MM.1S (cell line): ENCODE results near the gene FZR1.

Experiments
- DNase-seq: peaks from one replicate; pipeline ENCODE4 v3.0.0-alpha.2; 2015
- H2AFZ ChIP-seq: fragments of 300-600 bp; sonication (generic); 2 replicates; pipeline ENCODE4 v1.6.0; 2016; ENCODE audit warnings: antibody characterized with exemption, low read length
- H3F3A ChIP-seq: fragments of 300-600 bp; sonication (generic); 2 replicates; pipeline ENCODE4 v1.6.1; 2016; ENCODE audit warnings: mild to moderate bottlenecking, antibody characterized with exemption, low read length, moderate library complexity, mixed read lengths; ENCODE audit not compliant: insufficient read depth
- H3K27ac ChIP-seq: fragments of 300-600 bp; sonication (generic); 2 replicates; pipeline ENCODE4 v1.5.1; 2016; ENCODE audit warnings: mild to moderate bottlenecking, low read length
- H3K27me3 ChIP-seq: fragments of 300-600 bp; sonication (generic); replicated peaks from 2 replicates; pipeline ENCODE4 v1.6.0; 2016; ENCODE audit warnings: low read length; ENCODE audit not compliant: insufficient read depth
- H3K36me3 ChIP-seq: fragments of 300-600 bp; sonication (generic); replicated peaks from 2 replicates; pipeline ENCODE4 v1.6.1; 2016; ENCODE audit warnings: mild to moderate bottlenecking, low read length, mixed read lengths; ENCODE audit not compliant: insufficient read depth
- H3K4me1 ChIP-seq: fragments of 300-600 bp; sonication (generic); 2 replicates; pipeline ENCODE4 v1.6.1; 2016; ENCODE audit warnings: low read length, mixed read lengths
- H3K4me2 ChIP-seq: fragments of 300-600 bp; sonication (generic); 2 replicates; pipeline ENCODE4 v1.6.0; 2016; ENCODE audit warnings: low read depth, low read length
- H3K4me3 ChIP-seq: fragments of 300-600 bp; sonication (generic); 2 replicates; pipeline ENCODE4 v1.5.1; 2016; ENCODE audit warnings: low read length, mixed read lengths
- H3K79me2 ChIP-seq: fragments of 300-600 bp; sonication (generic); 2 replicates; pipeline ENCODE4 v1.6.1; 2016; ENCODE audit warnings: mixed run types, low read length, mixed read lengths
- H3K9ac ChIP-seq: fragments of 300-600 bp; sonication (generic); 2 replicates; pipeline ENCODE4 v1.6.1; 2016; ENCODE audit warnings: low read length, mixed read lengths
- H3K9me2 ChIP-seq: fragments of 300-600 bp; sonication (generic); replicated peaks from 2 replicates; pipeline ENCODE4 v1.6.1; 2016; ENCODE audit warnings: mild to moderate bottlenecking, low read length, mixed read lengths; ENCODE audit not compliant: insufficient read depth
- H3K9me3 ChIP-seq: fragments of 300-600 bp; sonication (generic); replicated peaks from 2 replicates; pipeline ENCODE4 v1.6.1; 2016; ENCODE audit warnings: mild to moderate bottlenecking, low read length, mixed read lengths; ENCODE audit not compliant: insufficient read depth
- H4K20me1 ChIP-seq: fragments of 300-600 bp; sonication (generic); 2 replicates; pipeline ENCODE4 v1.6.1; 2016; ENCODE audit warnings: mild to moderate bottlenecking, low read length, moderate library complexity, mixed read lengths; ENCODE audit not compliant: insufficient read depth
- CTCF ChIP-seq: fragments of 300-600 bp; sonication (generic); IDR thresholded peaks from 2 replicates; pipeline ENCODE4 v1.5.1; 2016; ENCODE audit warnings: antibody characterized with exemption, low read length, mixed read lengths
- EZH2 ChIP-seq: fragments of 300-600 bp; sonication (generic); optimal IDR thresholded peaks from 2 replicates; pipeline ENCODE3; 2017; ENCODE audit warnings: low read depth, mild to moderate bottlenecking, antibody characterized with exemption, low read length, mixed read lengths
- EZH2phosphoT487 ChIP-seq: fragments of 300-600 bp; sonication (generic); IDR thresholded peaks from 2 replicates; pipeline ENCODE4 v1.6.1; 2018; ENCODE audit warnings: antibody characterized with exemption, low read length

FZR1 gene

DNA sequence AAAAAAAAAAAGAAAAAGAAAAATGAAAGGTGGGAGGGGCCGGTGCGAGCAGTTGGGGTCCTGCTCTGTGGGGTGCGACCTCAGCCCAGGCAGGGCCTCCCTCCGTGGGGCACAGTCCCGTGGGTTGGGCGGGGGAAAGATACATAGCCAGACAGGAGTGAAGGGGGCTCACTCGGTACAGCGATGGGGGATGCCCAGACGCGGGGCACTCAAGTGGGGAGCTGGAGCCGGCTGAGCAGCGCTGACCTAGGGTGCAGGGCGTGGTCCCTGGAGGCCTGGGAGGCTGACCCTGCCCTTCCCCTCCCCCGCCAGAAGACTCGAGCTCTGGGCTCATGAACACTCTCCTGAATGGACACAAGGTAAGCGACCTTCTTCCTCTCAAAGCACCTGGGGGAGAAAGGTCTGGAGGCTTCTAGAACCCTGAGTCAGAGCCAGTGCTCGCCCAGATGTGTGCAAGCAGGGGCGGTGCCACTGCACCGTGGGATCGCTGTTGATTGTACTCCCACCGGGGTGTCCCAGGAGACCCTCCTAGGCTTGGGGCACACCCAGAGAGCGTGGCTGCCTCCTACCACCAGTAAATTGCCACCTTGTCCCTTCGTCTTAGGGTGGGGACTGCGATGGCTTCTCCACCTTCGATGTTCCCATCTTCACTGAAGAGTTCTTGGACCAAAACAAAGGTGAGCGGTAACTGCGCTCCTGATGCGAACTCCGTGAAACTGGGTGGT is 70.0 kb downstream of the FZR1 start:
- 0 out of 2 replicates have a peak, but pooled peaks cover 4% of the 10 kb centered on the region for H3K4me1 ChIP-seq
- H3K4me3 ChIP-seq: no peak overlapping the region
- H3K9me2 ChIP-seq: no peaks in the 10 kb centered on the region
- DNase-seq: no peak
- H3K4me2 ChIP-seq: no peak overlapping the region
- TF ChIP-seq EZH2 (no peak), EZH2phosphoT487 (no peak), CTCF (no peak)
- H3K9me3 ChIP-seq: no peaks in the 10 kb centered on the region
- no peak overlapping the region for H3K27ac ChIP-seq
- H3K79me2 ChIP-seq: peaks cover 6% of the 10 kb centered on the region
- H4K20me1 ChIP-seq: no peaks in the 10 kb centered on the region
- no peak overlapping the region for H2AFZ ChIP-seq
- H3F3A ChIP-seq: 0 out of 2 replicates have a peak, but pooled peaks cover 9% of the 10 kb centered on the region
- no peak overlapping the region for H3K9ac ChIP-seq
- H3K27me3 ChIP-seq: no peaks in the 10 kb centered on the region
- no peaks in the 10 kb centered on the region for H3K36me3 ChIP-seq

DNA sequence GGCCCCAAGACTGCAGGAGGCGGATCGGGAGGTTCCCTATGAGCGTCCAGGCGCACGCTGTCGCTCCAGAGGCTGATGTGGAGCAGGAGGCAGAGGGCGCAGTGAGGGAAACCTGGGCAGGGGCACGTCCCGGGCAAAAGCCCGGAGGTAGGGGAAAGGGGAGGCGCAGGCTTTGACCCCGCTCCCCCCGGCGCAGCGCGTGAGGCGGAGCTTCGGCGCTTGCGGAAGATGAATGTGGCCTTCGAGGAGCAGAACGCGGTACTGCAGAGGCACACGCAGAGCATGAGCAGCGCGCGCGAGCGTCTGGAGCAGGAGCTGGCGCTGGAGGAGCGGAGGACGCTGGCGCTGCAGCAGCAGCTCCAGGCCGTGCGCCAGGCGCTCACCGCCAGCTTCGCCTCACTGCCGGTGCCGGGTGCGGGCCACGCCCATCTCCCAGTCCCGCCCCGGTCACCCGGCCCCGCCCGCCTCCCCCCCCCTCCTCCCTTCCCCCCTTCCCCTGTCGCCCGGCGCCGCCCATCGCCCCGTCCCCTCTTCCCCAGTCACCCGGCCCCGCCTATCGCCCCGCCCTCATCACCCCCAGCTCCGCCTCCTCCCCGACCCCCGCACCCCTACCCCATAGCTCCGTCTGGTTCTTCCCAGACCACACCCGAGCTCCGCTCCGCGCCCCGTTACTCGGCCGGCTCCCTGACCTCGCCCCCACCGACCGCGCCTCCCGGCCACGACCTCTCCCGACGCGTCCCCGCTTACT is 70.8 kb downstream of the FZR1 start:
- Histone ChIP-seq H3K9me2 (no peaks in the 10 kb centered on the region), H3K9ac (no peak overlapping the region), H3K36me3 (no peaks in the 10 kb centered on the region), H4K20me1 (no peaks in the 10 kb centered on the region), H3K27ac (no peak overlapping the region), H3K27me3 (no peaks in the 10 kb centered on the region; the same call in 1 of the 2 replicates), H3K4me3 (no peak overlapping the region), H3K4me2 (no peak overlapping the region), H2AFZ (no peak overlapping the region), H3F3A (0 out of 2 replicates have a peak, but pooled peaks cover 9% of the 10 kb centered on the region), H3K4me1 (0 out of 2 replicates have a peak, but pooled peaks cover 3% of the 10 kb centered on the region), H3K79me2 (peaks cover 6% of the 10 kb centered on the region), H3K9me3 (no peaks in the 10 kb centered on the region)
- TF ChIP-seq EZH2 (no peak), EZH2phosphoT487 (no peak), CTCF (no peak)
- no peak for DNase-seq

DNA sequence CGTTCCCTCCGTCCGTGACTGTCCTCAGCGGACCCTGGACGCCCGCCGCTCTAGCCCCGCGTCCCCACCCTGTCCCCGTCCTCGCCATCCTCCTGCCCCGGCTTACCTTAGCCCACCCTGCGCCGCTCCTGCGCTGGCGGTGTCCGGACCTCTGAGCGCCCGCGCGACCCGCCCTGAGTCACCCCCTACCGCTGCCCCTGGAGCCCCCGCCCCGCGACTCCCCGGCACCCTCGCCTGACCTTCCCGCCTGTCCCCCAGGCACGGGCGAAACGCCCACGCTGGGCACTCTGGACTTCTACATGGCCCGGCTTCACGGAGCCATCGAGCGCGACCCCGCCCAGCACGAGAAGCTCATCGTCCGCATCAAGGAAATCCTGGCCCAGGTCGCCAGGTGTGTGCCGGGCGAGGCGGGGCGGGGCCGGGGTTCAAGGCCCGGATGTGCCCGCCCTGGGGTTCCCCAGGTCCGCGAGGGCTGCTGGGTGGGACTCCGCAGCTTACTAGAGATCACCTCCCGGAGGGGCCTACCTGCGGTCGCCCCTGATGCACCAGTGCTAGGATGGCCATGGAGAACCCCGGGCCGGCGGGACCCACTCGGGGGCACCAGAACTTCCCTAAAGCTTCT is 71.7 kb downstream of the FZR1 start:
- no peaks in the 10 kb centered on the region for H4K20me1 ChIP-seq
- no peak overlapping the region for H2AFZ ChIP-seq
- no peak for DNase-seq
- H3K36me3 ChIP-seq: no peaks in the 10 kb centered on the region
- H3K9me2 ChIP-seq: no peaks in the 10 kb centered on the region
- TF ChIP-seq CTCF: no peak
- no peak for TF ChIP-seq EZH2phosphoT487
- no peak for TF ChIP-seq EZH2
- no peak overlapping the region for H3K4me2 ChIP-seq
- no peaks in the 10 kb centered on the region; the same call in 1 of the 2 replicates for H3K27me3 ChIP-seq
- H3K4me3 ChIP-seq: no peak overlapping the region
- H3K79me2 ChIP-seq: peaks cover 6% of the 10 kb centered on the region
- no peak overlapping the region for H3K9ac ChIP-seq
- no peak overlapping the region for H3K27ac ChIP-seq
- 0 out of 2 replicates have a peak, but pooled peaks cover 9% of the 10 kb centered on the region for H3F3A ChIP-seq
- no peaks in the 10 kb centered on the region for H3K4me1 ChIP-seq
- no peaks in the 10 kb centered on the region for H3K9me3 ChIP-seq
